Daoy (cell line): ENCODE data around the gene PLEKHA5. TPM values are rescaled to one million over a fixed set of nuclear protein-coding genes. Genes with fewer than 3 reads are reported as not detected.
"Not testable (repeated sequence)": the region's sequence is repeated elsewhere in the genome, so short reads cannot be mapped to it uniquely, and the experiment has no call there.

Experiments
- DNase-seq: peaks from one replicate; pipeline ENCODE4 v3.0.0-alpha.2; 2015; ENCODE audit warnings: low read depth
- total RNA-seq: library from RNA; depleted of rRNA; stranded (reverse); fragments of >200 nt; shearing (Covaris generic); gene quantifications from 2 replicates; pipeline ENCODE4 v1.2.3, GENCODE V29; 2014

The PLEKHA5 gene
- total RNA-seq, 1 experiment from 2014 or later, result 15.3 TPM

DNA sequence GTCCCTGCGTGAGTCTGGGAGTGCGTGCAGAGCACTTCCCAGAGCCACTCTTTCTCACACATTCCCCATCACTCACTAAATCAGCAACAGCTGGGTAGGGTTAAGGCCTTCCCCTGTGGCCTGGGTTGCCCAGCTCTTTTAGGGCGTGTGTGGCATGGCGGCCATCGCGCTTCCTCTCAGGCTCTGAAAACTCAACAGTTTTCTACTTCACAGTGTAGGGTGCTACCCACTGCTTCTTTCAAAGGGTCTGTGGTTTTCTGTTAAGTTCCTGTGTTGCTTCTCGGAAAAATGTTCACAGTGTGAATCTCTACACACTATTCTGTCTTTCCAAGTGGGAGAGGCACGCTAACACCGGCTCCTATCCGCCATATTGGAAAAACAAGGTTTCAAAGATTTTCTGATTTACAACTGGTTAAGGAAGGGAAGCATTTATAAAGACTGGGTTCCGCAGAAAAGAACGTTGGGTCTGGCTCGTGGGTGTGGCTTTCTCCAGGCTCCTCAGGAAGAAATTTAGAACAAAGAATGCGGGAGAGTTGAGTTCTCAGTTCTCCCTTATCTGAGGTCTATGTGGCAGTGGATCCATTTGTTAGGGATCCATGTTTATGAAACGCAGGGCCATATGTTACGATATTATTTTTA lies 274.8 kb downstream of the PLEKHA5 start:
- DNase-seq, result no peak

DNA sequence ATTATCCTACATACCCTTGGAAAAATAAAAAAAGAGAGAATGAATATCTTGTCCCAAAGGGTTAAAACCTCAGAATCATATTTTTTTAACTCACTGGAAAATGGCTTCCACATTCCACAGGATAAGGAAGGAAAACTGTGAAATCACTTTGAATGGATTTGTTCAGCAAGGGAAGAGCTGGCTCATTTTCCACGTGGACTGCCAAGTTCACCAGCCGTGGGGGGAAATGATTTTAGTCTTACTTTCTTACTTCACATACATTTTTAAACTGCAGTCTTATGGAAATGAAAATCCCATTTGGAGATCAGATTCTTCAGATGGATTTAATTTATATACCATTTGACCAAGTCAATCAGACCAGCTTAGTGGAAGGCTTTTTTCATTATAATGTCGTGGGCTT lies 279.8 kb downstream of the PLEKHA5 start:
- DNase-seq, result no peak

DNA sequence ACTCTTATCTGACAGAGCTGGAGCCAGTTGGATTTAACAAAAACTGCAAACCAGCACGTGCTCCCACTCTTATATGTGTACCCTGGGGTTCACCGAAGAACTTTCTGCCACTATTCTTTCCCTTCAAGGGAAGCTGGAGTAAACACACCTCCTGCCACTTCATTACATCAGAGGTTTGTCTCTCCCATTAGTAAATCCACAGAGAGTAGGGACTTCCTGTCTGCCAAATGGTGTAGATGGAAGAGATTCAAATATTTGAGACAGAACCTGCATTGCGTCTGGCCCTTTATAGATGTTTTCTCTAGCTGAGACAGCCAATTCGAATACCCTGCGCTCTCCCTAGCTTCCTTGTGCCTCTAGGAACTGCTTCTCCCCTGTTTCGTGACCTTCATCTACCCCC lies 280.7 kb downstream of the PLEKHA5 start:
- DNase-seq, result no peak

DNA sequence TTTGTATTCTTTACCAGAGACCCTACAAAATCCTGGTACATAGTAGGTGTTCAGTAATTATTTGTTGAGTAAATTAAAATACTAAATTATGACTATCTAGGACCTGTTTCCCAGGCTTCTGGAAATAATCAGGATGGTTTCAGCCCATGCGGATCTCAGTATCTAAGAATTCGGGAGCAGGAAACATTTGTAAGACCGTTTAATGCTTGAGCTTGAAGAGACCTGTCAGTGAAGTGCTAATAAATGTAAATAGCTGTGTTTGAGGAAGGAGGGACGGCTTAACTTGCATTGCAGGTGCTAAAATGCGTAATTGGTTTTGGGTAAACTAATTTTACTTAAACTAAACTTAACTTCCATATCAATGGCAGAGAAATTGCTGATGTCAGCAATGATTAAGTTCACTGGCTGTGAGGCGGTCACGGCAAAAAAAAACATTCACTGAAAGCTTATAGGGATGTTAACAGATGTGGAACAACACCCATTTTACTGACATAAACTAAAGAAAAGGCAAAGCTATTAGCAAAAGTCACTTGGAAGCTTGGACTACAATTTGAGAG lies 281.2 kb downstream of the PLEKHA5 start:
- no peak for DNase-seq

DNA sequence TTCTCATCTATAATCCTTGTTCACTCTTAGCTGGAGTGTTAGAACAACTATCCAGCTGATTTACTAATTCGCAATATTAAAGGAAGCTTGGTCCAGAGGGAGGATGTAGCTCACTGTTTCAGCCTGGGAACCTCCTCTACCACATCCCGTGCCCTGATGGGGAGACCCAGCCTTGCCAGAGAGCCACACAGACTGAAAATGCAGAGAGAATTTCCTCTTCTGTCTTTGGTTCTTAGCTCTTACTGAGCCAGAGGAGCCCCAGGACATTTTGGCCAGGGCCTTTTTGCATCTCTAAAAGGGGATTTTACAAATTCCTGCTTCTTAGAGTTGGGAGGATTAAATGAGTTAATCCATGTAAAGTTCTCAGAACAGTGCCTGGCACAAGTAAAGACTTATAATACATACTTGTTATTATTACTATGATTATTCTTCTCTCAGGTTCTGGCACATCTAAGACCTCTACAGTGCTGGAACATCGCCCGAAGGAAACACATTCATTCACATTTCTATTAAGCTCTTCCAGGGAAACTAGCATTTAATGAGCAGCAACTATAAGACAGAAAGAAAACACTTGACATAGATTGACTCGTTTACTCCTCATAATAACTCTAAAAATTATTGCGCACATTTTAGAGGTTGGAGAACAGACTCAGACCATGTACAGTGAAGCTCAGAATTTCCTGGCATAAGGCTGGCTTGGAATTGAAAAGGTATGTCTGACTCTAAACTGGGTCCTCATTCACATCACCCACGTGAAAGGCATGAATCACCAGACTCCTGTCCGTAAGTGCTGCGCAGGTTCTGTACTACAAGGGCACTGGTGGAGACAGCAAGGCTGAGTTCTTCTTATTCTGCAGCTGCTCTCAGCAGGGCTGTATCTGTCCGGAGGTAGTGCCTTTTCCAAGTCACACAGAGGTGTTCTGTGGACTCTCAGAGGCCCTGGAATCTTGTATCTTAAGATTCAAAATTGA lies 282.0 kb downstream of the PLEKHA5 start:
- no peak for DNase-seq

DNA sequence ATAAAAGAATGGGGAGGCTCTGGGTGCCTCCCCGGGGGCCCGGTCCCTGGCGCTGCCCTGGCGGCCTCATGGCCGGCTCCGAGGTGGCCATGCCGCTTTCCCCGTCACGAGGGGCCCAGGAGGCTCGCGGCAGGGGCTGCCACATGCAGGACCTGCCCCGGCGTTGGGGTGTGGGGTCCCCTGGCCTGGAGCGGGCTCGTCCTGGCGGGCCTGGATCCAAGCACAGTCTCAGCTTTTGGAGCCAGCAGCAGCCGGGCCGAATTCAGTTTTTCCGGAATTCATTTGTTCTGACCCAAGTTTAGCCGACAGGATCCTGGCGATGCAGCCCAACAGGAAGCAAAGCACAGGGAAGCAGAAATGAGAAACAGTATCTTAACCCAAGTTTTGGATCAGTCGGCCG lies 283.3 kb downstream of the PLEKHA5 start:
- DNase-seq, result no peak

DNA sequence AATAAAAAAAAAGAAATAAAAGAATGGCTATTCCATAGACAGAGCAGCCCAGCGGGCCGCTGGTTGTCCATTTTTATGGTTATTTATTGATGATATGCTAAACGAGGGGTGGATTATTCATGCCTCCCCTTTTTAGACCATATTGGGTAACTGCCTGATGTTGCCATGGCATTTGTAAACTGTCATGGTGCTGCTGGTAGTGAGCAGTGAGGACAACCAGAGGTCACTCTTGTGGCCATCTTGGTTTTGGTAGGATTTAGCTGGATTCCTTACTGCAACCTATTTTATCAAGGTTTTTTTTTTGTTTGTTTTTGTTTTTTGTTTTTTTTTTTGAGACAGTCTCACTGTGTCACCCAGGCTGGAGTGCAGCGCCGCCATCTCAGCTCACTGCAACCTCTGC lies 284.0 kb downstream of the PLEKHA5 start:
- DNase-seq, result not testable (repeated sequence)

DNA sequence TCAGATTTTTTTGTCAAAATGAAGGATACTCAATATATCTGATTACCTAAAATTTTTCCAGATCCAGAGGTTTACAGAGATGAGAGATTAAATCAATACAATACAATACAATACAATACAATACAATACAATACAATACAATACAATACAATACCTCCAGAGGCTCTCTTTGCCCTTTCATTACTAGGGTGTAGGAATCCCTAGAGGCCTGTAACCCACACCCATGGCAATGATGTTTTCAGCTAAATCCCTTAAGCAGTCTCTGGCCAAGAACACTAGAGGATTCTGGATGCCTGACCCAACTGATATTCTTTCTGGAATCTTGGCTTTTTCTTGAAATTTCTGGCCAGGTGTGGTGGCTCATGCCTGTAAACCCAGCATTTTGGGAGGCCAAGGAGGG lies 286.0 kb downstream of the PLEKHA5 start:
- DNase-seq, result no peak

DNA sequence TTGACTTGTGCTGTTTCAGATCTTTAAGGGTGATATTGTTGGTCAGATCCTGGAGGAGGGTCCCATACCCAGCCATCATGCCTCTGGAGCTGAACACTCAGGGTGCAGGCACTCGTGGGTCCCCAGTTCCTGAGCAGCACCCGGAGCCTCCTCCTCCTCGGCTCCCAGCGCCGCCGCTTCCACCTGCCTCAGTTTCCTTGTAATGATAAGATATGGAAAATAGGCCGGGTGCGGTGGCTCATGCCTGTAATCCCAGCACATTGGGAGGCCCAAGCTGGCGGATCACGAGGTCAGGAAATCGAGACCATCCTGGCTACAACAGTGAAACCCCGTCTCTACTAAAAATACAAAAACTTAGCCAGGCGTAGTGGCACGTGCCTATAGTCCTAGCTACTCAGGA lies 289.6 kb downstream of the PLEKHA5 start:
- DNase-seq, result no peak

DNA sequence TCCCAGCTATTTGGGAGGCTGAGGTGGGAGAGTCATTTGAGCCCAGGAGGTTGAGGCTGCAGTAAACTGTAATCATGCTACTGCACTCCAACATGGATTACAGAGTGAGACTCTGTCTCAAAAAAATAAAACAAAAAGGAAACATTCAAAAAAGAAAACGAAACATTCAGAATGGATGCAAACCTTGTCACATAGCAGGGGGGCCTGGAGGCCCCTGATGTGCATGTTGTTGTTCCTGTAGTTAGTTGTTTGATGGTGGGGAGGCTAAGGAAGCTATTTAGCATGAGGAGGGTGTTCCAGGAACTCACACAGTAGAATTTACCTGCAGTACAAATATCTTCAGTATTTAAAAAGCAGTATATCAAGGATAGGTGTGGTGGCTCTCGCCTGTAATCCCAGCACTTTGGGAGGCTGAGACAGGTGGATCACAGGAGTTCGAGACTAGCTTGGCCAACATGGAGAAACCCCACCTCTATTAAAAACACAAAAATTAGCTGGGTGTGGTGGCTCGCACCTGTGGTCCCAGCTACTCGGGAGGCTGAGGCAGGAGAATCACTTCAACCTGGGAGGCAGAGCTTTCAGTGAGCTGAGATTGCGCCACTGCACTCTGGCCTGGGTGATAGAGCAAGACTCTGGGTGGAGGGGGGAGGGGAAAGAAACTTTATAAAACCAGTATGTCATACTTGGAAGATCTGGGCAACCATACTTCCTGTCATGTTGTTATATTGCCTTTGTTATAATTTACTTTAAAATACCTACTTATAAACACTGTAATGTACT lies 292.2 kb downstream of the PLEKHA5 start:
- DNase-seq, result no peak

DNA sequence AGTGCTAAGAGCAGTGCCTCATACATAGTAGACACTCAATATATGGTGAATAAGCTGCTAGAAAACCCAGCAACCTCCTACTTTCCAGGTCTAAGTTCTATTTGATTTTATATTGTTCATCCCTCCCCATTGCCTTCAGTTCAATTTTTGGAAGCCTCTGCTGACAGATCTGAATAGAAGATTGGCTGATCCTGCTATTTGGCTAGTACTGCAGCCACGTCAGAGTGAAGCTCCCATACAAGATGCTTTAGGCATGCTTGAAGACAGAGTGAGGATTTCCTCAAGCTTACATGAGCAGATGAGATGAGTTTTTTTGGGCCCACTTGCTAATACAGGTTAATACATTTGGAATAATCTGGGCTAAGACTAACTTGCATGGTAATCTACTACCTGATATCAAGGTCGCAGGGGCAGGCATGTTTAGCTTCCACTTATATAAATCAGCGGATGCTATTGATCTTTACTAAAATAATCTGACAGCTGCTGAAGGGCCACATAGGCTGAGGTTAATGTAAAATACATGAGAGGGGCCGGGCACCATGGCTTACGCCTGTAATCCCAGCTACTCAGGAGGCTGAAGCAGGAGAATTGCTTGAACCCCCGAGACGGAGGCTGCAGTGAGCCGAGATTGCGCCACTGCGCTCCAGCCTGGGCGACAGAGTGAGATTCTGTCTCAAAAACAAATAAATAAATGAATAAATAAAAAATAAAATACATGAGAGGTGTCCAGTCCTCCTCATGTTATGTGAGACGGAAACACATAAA lies 293.8 kb downstream of the PLEKHA5 start:
- DNase-seq, result no peak
